ENCODE data around the gene EIPR1. TPM values are rescaled to one million over a fixed set of nuclear protein-coding genes. Genes with fewer than 3 reads are reported as not detected.

EIPR1 gene
- total and polyA plus RNA-seq, 9 donors = 6.6 to 16.6 (median 8.9) TPM

DNA sequence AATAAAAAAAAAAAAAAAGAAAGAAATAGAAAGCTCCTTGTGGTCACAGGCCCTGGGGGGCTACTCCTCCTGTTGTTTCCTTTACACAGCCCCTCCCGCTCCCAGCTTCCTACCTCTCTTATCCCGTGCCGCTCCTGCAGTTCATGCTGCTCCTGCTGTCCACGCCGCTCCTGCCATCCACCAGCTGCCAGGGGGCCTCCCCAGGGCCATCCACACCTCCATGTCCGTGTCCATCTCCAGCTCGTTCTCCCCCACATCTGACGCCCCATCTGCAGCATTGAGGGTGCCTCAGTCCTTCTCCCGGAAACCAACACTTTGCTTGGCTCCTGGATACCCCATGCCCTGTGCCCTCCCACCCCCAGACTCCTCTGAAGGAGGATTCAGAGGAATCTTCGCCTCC, 191.7 kb downstream of the EIPR1 start:
- H3K4me1 ChIP-seq (ENCODE audit: insufficient read depth) = no peaks in the 10 kb centered on the region
- no peak for TF ChIP-seq EP300 (IDR thresholded peaks at IDR 0.05)
- TF ChIP-seq CTCF (IDR thresholded peaks at IDR 0.05) = no peak
- TF ChIP-seq POLR2A (IDR thresholded peaks at IDR 0.05) = no peak
- 87 to 97% (median 96%) methylated on average over 10 of the region's 10 CpGs for WGBS, 3 donors
- H3K4me3 ChIP-seq = no peak overlapping the region
- intact Hi-C loops (cut with DNase I) = no loop called here
- H3K9me3 ChIP-seq = no peaks in the 10 kb centered on the region
- DNase-seq = no peak
- H3K27ac ChIP-seq = no peak overlapping the region
- no peaks in the 10 kb centered on the region for H3K36me3 ChIP-seq
- no peaks in the 10 kb centered on the region for H3K27me3 ChIP-seq

DNA sequence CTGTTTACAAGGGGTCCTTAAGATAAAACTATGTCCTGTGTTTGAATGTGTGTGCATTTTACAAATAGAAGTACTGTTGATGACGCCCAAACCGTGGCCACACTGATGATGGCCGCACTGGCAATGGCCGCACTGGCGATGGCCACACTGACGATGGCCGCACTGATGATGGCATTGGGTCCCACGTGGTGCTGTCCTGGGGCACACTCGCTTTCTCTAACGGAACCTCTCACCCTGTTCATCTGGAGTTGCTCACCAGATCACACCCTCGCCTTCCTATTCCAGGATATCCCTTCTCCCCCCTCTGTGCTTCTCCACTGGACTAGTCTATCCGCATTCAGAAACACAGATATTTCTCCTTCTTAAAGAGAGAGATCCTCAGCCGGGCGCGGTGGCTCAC, 192.4 kb downstream of the EIPR1 start:
- WGBS, 3 donors = 89 to 98% (median 95%) methylated on average over 15 of the region's 15 CpGs
- TF ChIP-seq EP300 (IDR thresholded peaks at IDR 0.05) (no peak), CTCF (IDR thresholded peaks at IDR 0.05) (no peak), POLR2A (IDR thresholded peaks at IDR 0.05) (no peak)
- Histone ChIP-seq H3K4me1 (ENCODE audit: insufficient read depth) (no peaks in the 10 kb centered on the region), H3K36me3 (no peaks in the 10 kb centered on the region), H3K4me3 (no peak overlapping the region), H3K27ac (no peak overlapping the region), H3K9me3 (no peaks in the 10 kb centered on the region), H3K27me3 (no peaks in the 10 kb centered on the region)
- intact Hi-C loops (cut with DNase I) = no loop called here
- DNase-seq = no peak

- H3K9me3 ChIP-seq = no peaks in the 10 kb centered on the region
- H3K27ac ChIP-seq = no peak overlapping the region
- WGBS, 3 donors = 95 to 96% (median 95%) methylated on average over 11 of the region's 11 CpGs
- TF ChIP-seq EP300 (IDR thresholded peaks at IDR 0.05) (no peak), CTCF (IDR thresholded peaks at IDR 0.05) (no peak), POLR2A (IDR thresholded peaks at IDR 0.05) (no peak)
- no peaks in the 10 kb centered on the region for H3K27me3 ChIP-seq
- no peaks in the 10 kb centered on the region for H3K36me3 ChIP-seq
- DNase-seq = no peak
- no peaks in the 10 kb centered on the region for H3K4me1 ChIP-seq (ENCODE audit: insufficient read depth)
- H3K4me3 ChIP-seq = no peak overlapping the region
- intact Hi-C loops (cut with DNase I) = no loop called here
Observed at GRCh38 chr2:3184167-3184566, 193.5 kb downstream of the EIPR1 start.

DNA sequence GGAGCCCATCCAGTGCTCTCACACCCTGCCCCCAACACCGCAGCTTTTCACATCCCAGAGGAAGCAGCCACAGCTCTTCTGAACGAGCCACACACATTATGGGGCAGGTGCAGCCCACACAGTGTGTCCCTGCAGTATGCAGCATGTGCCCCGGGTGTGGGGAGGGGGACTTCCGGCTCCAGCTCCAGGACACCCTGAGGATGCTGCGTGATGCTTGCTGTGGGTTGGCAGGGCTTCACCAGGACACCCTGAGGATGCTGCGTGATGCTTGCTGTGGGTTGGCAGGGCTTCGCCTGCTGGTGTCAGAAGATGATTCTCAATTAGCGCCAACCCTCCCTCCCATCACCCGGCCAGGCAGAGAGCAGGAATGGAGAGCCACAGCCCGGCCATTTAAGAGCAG, 193.9 kb downstream of the EIPR1 start:
- Histone ChIP-seq H3K9me3 (no peaks in the 10 kb centered on the region), H3K27ac (no peak overlapping the region), H3K36me3 (no peaks in the 10 kb centered on the region), H3K4me3 (no peak overlapping the region), H3K27me3 (no peaks in the 10 kb centered on the region), H3K4me1 (ENCODE audit: insufficient read depth) (no peaks in the 10 kb centered on the region)
- TF ChIP-seq CTCF (IDR thresholded peaks at IDR 0.05) = no peak
- DNase-seq = no peak
- WGBS, 3 donors = 89 to 96% (median 95%) methylated on average over 10 of the region's 10 CpGs
- intact Hi-C loops (cut with DNase I) = no loop called here

DNA sequence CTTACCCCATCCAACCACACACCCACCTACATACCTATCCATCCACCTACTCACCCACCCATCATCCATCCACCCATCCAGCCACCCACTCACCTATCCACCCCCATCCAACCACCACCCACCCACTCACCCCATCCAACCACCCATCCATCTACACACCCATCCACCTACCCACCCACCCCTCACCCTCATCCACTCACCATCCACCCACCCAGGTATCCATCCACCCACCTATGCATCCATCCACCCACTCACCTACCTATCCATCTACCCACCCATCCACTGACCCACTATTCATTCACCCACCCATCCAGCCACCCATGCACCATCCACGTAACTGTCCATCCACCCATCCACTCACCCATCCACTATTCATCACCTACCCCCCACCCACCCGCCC, 194.8 kb downstream of the EIPR1 start:
- intact Hi-C loops (cut with DNase I) = no loop called here
- no peaks in the 10 kb centered on the region for H3K9me3 ChIP-seq
- no peak overlapping the region for H3K27ac ChIP-seq
- H3K4me1 ChIP-seq (ENCODE audit: insufficient read depth) = no peaks in the 10 kb centered on the region
- DNase-seq = no peak
- H3K36me3 ChIP-seq = no peaks in the 10 kb centered on the region
- H3K4me3 ChIP-seq = no peak overlapping the region
- TF ChIP-seq EP300 (IDR thresholded peaks at IDR 0.05) = no peak
- TF ChIP-seq POLR2A (IDR thresholded peaks at IDR 0.05) = no peak
- no peak for TF ChIP-seq CTCF (IDR thresholded peaks at IDR 0.05)
- 98 to 100% (median 100%) methylated on average over 2 of the region's 2 CpGs for WGBS, 3 donors
- H3K27me3 ChIP-seq = no peaks in the 10 kb centered on the region

All from ovary (tissue), 9 donors.